ENCODE data around the gene HS3ST3A1.
"Not testable (repeated sequence)": the region's sequence is repeated elsewhere in the genome, so short reads cannot be mapped to it uniquely, and the experiment has no call there.

HS3ST3A1 gene

DNA sequence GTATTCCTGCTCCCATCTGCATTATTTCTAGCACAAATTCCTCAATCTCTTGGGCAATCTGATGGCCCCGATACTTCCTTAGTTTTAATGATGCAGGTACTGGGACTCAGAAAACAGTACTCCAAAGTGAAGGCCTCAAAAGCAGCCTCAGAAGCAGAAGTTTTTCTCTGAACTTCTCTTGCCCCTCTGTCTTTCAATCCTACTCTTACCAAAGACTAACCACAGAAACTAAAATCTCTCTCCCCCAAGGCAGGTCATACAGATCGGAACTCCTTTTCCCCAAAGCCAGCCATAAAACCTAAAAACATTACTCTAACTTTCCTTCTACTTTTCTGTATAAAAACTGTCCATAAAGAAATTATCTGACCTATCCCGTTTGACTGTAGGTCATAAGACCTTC lies 103.5 kb downstream of the HS3ST3A1 start:
- DNase-seq (ENCODE audit: insufficient read length, low spot score) (no peak), FAIRE-seq (no peak)

- not testable (repeated sequence) for DNase-seq (ENCODE audit: insufficient read length, low spot score); FAIRE-seq
These were observed 105.1 kb downstream of the HS3ST3A1 start for GRCh38 chr17:13496553-13497056.

DNA sequence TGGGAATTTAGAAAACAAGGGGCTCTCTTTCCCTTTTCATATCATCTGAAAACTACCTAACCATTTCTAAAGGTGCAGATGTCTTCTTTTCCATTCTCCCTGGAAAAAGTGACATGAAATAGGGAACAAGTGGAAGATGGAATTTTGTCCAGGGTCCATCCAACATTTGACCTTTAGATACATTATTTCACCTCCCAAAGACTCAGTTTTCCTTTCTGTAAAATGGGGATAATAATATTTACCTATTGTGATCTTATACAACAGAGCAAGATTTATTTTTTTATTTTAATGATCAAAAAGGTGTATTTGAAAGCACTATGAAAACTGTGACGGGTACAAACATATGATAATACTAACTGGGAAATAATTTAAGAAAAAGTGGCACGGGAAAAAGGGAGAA lies 106.3 kb downstream of the HS3ST3A1 start:
- no peak for DNase-seq (ENCODE audit: insufficient read length, low spot score)
- FAIRE-seq = no peak

DNA sequence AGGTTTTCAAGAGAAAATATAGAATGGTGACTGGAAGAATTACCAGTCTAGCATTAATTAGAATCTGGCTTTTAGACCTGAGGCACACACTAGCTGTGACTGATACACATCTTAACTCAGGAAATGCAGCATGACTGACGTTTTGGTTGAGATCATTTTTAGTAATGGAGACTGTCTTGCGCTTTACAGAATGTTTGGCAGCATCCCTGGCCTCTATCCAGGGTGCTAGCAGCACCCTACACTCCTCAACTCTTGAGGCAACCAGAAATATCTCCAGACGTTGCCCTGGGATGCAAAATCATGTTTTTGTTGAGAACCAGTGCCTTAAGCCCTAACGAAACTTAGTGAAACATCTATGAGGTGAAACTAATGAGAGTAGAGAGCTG lies 109.0 kb downstream of the HS3ST3A1 start:
- no peak for FAIRE-seq
- no peak for DNase-seq (ENCODE audit: insufficient read length, low spot score)

GRCh38 chr17:13491916-13492736 lies 109.6 kb downstream of the HS3ST3A1 start:
- no peak for DNase-seq (ENCODE audit: insufficient read length, low spot score)
- FAIRE-seq = no peak

DNA sequence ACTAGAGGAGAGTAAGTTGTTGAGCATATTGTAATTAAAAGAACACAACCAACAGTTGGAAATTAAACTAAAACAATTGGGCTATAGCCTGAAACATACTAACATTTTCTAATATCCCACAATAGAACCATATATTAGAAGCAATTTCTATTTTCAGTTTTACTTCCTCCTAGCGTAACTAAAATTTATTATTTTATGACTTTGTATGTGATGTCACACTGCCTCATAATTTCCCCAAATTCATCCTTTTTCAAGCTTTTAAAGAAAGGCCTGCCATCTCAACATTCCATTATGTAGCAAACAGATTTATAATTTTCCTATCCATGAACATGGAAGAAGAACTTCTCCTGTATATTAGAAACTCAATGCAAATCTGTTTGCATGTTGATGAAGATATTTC lies 110.2 kb downstream of the HS3ST3A1 start:
- FAIRE-seq = no peak
- DNase-seq (ENCODE audit: insufficient read length, low spot score) = no peak

- FAIRE-seq (no peak), DNase-seq (ENCODE audit: insufficient read length, low spot score) (no peak)
These were observed 110.7 kb downstream of the HS3ST3A1 start for GRCh38 chr17:13490906-13491482.

GRCh38 chr17:13490427-13490826 lies 111.3 kb downstream of the HS3ST3A1 start:
- no peak for FAIRE-seq
- no peak for DNase-seq (ENCODE audit: insufficient read length, low spot score)

DNA sequence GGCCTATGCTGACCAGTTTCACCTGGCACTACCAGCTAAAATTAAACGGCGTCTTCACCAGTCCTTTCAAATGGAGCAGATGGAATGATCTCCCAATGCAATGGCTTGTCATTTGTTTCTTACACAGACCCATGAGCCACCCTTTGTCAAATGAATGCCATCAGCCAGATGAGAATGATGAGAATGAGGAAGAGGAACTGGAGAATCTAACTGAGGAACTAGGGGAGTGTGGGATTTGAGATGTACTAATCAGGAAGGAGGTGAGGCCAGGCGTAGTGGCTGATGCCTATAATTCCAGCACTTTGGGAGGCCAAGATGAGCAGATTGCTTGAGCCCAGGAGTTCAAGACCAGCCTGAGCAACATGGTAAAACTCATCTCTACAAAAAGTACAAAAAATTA lies 116.4 kb downstream of the HS3ST3A1 start:
- FAIRE-seq = no peak
- DNase-seq (ENCODE audit: insufficient read length, low spot score) = no peak

- DNase-seq (ENCODE audit: insufficient read length, low spot score) (no peak), FAIRE-seq (no peak)
These were observed 117.7 kb downstream of the HS3ST3A1 start for GRCh38 chr17:13484020-13484419.

DNA sequence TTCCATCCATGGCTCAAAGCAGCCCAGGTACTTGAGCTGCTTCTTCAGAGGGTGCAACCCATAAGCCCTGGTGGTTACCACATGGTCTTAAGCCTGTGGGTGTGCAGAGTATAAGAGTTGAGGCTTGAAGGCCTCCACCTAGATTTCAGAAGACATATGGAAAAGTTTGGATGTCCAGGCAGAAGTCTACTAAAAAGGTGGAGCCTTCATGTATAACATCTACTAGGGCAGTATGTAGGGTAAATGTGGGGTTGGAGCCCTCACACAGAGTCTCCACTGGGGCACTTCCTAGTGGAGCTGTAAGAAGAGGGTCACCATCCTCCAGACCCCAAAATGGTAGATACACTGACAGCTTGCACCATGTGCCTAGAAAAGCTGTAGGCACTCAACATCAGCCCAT lies 120.9 kb downstream of the HS3ST3A1 start:
- FAIRE-seq (no peak), DNase-seq (ENCODE audit: insufficient read length, low spot score) (no peak)

- FAIRE-seq = no peak
- DNase-seq (ENCODE audit: insufficient read length, low spot score) = no peak
These were observed 123.4 kb downstream of the HS3ST3A1 start for GRCh38 chr17:13478326-13478830.

- DNase-seq (ENCODE audit: insufficient read length, low spot score) = no peak
- no peak for FAIRE-seq
These were observed 124.5 kb downstream of the HS3ST3A1 start for GRCh38 chr17:13477180-13477611.

GRCh38 chr17:13476720-13477119 lies 125.0 kb downstream of the HS3ST3A1 start:
- FAIRE-seq = no peak
- no peak for DNase-seq (ENCODE audit: insufficient read length, low spot score)

GRCh38 chr17:13475574-13476223 lies 126.0 kb downstream of the HS3ST3A1 start:
- DNase-seq (ENCODE audit: insufficient read length, low spot score) (no peak), FAIRE-seq (no peak)

DNA sequence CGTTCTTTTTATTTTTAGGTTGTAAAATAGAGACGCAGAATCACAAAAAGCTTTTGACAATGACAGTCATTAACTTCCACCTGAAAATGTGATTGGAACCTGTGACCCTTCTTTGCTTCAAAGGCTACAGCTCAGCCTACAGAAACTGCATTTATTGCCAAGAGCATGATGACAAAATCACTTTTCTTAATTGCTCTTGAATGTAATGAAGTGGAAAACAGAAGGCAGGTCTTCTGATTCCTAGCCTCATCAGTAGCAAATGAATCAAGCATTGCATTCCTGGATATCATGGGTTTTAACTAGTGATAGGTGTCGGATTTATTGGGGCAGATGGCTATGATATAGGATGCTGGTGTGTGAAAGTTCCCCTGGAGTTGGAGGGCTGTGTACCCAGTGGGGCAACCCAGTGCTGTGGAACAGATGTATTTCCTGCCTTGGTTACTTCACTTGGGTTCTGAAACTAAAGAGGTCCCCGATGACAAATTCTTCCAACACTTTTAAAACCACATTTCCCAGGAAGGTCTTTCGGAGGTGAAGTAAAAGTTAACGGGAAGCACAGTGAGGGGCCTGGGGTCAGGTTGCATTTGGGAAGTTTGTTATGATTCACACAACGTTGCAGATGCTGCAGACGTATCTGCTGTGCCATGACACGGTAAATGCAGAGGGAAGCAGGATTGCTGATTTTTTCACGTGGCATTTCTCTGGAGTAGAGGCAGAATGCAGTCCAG lies 127.5 kb downstream of the HS3ST3A1 start:
- FAIRE-seq (no peak), DNase-seq (ENCODE audit: insufficient read length, low spot score) (no peak)

DNA sequence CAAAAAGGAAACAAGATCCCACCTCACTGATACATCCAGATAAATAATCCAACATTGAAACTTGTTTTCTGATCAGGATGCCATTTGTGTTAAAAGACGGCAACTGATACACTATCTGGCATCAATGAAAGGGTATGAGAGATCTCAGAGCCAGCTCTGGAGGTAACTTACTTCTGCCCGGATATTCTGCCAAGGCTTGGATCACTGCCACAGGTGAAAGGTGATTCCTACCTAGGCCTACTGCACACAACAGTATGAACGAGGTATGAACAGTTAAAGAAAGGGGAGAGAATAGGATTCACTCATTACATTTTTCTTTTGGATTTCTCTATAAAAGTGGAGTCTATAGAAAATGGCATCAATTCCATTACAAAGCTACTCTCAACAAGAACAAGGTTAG lies 136.1 kb downstream of the HS3ST3A1 start:
- no peak for DNase-seq (ENCODE audit: insufficient read length, low spot score)
- no peak for FAIRE-seq

DNA sequence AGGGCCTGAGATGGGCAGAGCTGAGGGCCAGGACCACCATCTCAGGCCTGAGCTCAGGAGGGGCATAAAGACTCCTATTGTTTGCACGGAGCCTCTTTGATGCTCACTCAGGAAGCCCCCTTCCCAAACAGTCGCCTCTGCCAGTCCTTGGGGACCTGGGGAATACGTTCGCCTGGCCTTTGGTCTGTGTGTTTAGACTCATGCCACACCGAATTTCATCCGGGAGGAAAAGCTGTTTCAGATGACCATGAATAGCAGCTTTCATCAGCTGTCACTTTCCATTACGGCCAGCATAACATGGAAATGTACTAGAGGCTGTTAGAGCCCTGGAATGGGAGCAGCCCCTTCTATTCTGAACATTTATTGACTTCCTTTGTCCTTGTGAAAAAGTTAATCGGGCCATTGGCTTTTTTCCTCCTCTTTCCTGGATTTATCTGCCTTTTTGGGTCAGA lies 139.0 kb downstream of the HS3ST3A1 start:
- no peak for FAIRE-seq
- DNase-seq (ENCODE audit: insufficient read length, low spot score) = no peak

DNA sequence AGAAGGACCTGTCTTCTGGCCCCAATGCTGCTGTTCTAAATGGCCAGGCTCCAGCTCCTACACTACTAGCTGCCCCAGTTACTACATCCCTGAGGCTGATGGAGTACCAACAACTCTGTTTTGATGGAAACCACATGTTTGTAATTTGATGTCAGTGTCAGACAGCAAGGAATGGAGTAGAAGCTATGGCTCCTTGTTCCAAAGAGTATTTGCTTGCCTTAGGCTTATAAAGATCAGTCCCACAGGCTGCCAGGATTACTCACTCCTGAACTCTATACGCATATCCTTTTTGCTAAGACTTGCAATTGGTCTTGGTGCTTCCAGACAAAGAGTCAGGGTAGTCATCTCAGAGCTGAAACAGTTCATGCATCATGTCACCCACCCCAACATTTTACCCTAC lies 139.6 kb downstream of the HS3ST3A1 start:
- no peak for DNase-seq (ENCODE audit: insufficient read length, low spot score)
- FAIRE-seq = no peak

DNA sequence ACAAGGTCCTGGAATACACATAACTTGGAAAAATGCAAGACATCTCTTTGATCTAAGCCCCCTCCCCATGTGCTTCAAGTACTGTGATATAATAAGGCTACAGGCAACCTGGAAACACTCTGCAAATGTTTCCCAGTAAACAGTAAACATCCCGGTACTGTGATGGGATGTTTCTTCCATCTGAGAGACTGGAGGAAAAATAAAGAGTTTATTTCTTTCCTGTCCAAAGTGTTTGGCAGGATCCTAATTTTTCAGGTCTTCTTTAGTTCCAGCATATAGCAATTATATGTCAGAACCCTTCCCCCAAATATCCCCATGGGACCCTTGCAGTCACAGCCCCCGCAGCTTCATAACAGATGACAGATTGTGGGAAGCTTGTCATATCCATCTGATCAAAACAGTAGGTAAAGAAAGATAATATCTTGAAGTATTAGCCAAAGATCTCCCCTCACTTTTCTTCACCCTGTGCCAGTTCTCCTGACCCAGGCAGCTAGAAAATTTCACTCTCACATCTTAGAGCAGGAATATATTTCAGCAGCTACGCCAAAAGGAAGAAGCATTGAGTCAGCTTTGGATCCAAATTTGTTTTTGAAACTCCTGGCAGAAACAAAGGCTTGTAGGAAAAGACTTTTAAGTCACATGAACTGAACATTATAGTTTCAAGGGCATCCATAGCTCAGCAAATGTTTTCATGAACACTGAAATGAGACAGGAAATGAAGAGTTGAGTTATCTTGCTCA lies 141.3 kb downstream of the HS3ST3A1 start:
- no peak for FAIRE-seq
- DNase-seq (ENCODE audit: insufficient read length, low spot score) = no peak

Data from GM19239 (cell line).